Esophagus (tissue), 2 donors: ENCODE data around the gene OR12D2. TPM values are rescaled to one million over a fixed set of nuclear protein-coding genes. Genes with fewer than 3 reads are reported as not detected.
"Not testable (repeated sequence)": the region's sequence is repeated elsewhere in the genome, so short reads cannot be mapped to it uniquely, and the experiment has no call there.

Source experiments
- H3K27ac ChIP-seq, 2 donors: one replicate each; pipeline ENCODE4 v1.5.1; 2013; ENCODE audit warnings: low read depth in 2 of 2, mild to moderate bottlenecking in 2 of 2, inconsistent platforms in 1 of 2, low read length in 1 of 2, moderate library complexity in 1 of 2
- H3K27me3 ChIP-seq, 2 donors: one replicate each; pipeline ENCODE4 v1.6.1; 2013; ENCODE audit warnings: low read length in 2 of 2, control low read depth in 1 of 2, mild to moderate bottlenecking in 1 of 2; ENCODE audit not compliant: insufficient read depth in 2 of 2, control insufficient read depth in 1 of 2
- H3K36me3 ChIP-seq, 2 donors: one replicate each; pipeline ENCODE4 v1.6.1; 2013; ENCODE audit warnings: low read length in 1 of 2; ENCODE audit not compliant: control insufficient read depth in 2 of 2, insufficient read depth in 2 of 2
- H3K4me1 ChIP-seq, 2 donors: one replicate each; pipeline ENCODE4 v1.6.1; 2013; ENCODE audit warnings: low read length in 1 of 2; ENCODE audit not compliant: control insufficient read depth in 2 of 2, insufficient read depth in 2 of 2
- H3K4me3 ChIP-seq, 2 donors: one replicate each; pipeline ENCODE4 v1.5.1; 2013; ENCODE audit warnings: low read length in 2 of 2, mild to moderate bottlenecking in 2 of 2, low read depth in 1 of 2, moderate library complexity in 1 of 2
- H3K9me3 ChIP-seq, 2 donors: one replicate each; pipeline ENCODE4 v1.6.1; 2013; ENCODE audit warnings: mild to moderate bottlenecking in 2 of 2, low read depth in 1 of 2, low read length in 1 of 2, moderate library complexity in 1 of 2; ENCODE audit not compliant: control insufficient read depth in 2 of 2, insufficient read depth in 1 of 2
- WGBS, 2 donors: extraction: QIAGEN DNeasy Blood & Tissue Kit; methylation state at CpG; one replicate each; pipeline ENCODE4 v1.1.7; 2013; 5-methylcytosine and 5-hydroxymethylcytosine counted together
- polyA plus RNA-seq, 2 donors: library from polyadenylated mRNA; stranded (reverse); fragments of 200-250 nt; gene quantifications; one replicate each; pipeline ENCODE4 v1.2.3, GENCODE V29; 2013
- donor health status: healthy with polysubstance abuse.
- donor health status: Bipolar disorder and iron deficiency.

OR12D2 gene
- polyA plus RNA-seq: not detected

GRCh38 chr6:29395331-29395730 is at the start of gene OR12D2:
Gene OR12D2 (plus strand): TSS chr6:29395631. CDS start chr6:29396700, 1,069 bp downstream.
- peaks cover 0 to 4% of the 10 kb centered on the region in 2 donors for H3K9me3 ChIP-seq
- no peak within 1 kb of the TSS for H3K4me3 ChIP-seq
- H3K27me3 ChIP-seq: no peaks in the 10 kb centered on the region
- H3K36me3 ChIP-seq: no peaks in the 10 kb centered on the region
- no peaks in the 10 kb centered on the region for H3K4me1 ChIP-seq
- no peak within 1 kb of the TSS for H3K27ac ChIP-seq

- 94 to 95% methylated on average over 3 of the region's 3 CpGs for WGBS, 2 donors
- not testable (repeated sequence) for H3K27me3 ChIP-seq, H3K36me3 ChIP-seq, H3K4me3 ChIP-seq, H3K9me3 ChIP-seq, H3K4me1 ChIP-seq, H3K27ac ChIP-seq
Measured at GRCh38 chr6:29349348-29349747, 46.1 kb upstream of the OR12D2 start.

- H3K4me3 ChIP-seq: no peak overlapping the region
- no peaks in the 10 kb centered on the region for H3K4me1 ChIP-seq
- H3K9me3 ChIP-seq: no peaks in the 10 kb centered on the region
- H3K27me3 ChIP-seq: no peaks in the 10 kb centered on the region
- no peak overlapping the region for H3K27ac ChIP-seq
- no peaks in the 10 kb centered on the region for H3K36me3 ChIP-seq
Measured at GRCh38 chr6:29354980-29355379, 40.5 kb upstream of the OR12D2 start.

- WGBS, 2 donors: 54 to 63% methylated on average over 1 of the region's 1 CpG
- H3K36me3 ChIP-seq: no peaks in the 10 kb centered on the region
- no peak overlapping the region for H3K4me3 ChIP-seq
- no peaks in the 10 kb centered on the region for H3K9me3 ChIP-seq
- H3K27ac ChIP-seq: no peak overlapping the region
- H3K27me3 ChIP-seq: no peaks in the 10 kb centered on the region
- no peaks in the 10 kb centered on the region for H3K4me1 ChIP-seq
Measured at GRCh38 chr6:29355603-29356002, 39.8 kb upstream of the OR12D2 start.

GRCh38 chr6:29368765-29369164 is 26.7 kb upstream of the OR12D2 start, which contains the start of gene OR5V1:
Gene OR5V1 (minus strand): TSS chr6:29368865. CDS start chr6:29356195, 12,670 bp downstream.
- no peaks in the 10 kb centered on the region for H3K4me1 ChIP-seq
- no peaks in the 10 kb centered on the region for H3K36me3 ChIP-seq
- no peak within 1 kb of the TSS for H3K4me3 ChIP-seq
- no peaks in the 10 kb centered on the region for H3K27me3 ChIP-seq
- 78 to 82% methylated on average over 3 of the region's 3 CpGs for whole genome bisulfite sequencing, 2 donors
- H3K27ac ChIP-seq: no peak within 1 kb of the TSS
- no peaks in the 10 kb centered on the region for H3K9me3 ChIP-seq

GRCh38 chr6:29375191-29375590 is 20.2 kb upstream of the OR12D2 start, which contains the start of gene OR12D3:
Gene OR12D3 (minus strand): TSS chr6:29375291. CDS start chr6:29375287, 4 bp downstream.
- Histone ChIP-seq H3K4me3 (no peak within 1 kb of the TSS), H3K36me3 (no peaks in the 10 kb centered on the region), H3K4me1 (no peaks in the 10 kb centered on the region), H3K27ac (no peak within 1 kb of the TSS), H3K27me3 (no peaks in the 10 kb centered on the region), H3K9me3 (no peaks in the 10 kb centered on the region)
- WGBS, 2 donors: 90 to 94% methylated on average over 1 of the region's 1 CpG

- Histone ChIP-seq H3K9me3 (no peaks in the 10 kb centered on the region), H3K36me3 (no peaks in the 10 kb centered on the region), H3K4me1 (no peaks in the 10 kb centered on the region), H3K4me3 (no peak overlapping the region), H3K27ac (no peak overlapping the region), H3K27me3 (no peaks in the 10 kb centered on the region)
Measured at GRCh38 chr6:29376003-29376402, 19.4 kb upstream of the OR12D2 start.

GRCh38 chr6:29388533-29388932 is 6.9 kb upstream of the OR12D2 start:
- 31 to 59% methylated on average over 4 of the region's 4 CpGs for WGBS, 2 donors

GRCh38 chr6:29399525-29399924 is 4.1 kb downstream of the OR12D2 start:
- H3K36me3 ChIP-seq: no peaks in the 10 kb centered on the region
- no peaks in the 10 kb centered on the region for H3K27me3 ChIP-seq
- WGBS, 2 donors: 60 to 67% methylated on average over 2 of the region's 2 CpGs
- no peak overlapping the region for H3K27ac ChIP-seq
- no peak overlapping the region for H3K4me3 ChIP-seq
- no peaks in the 10 kb centered on the region for H3K9me3 ChIP-seq
- no peaks in the 10 kb centered on the region for H3K4me1 ChIP-seq

More at GRCh38 chr6:29388533-29388932, 6.9 kb upstream of the OR12D2 start:
- no peak overlapping the region for H3K4me3 ChIP-seq
- no peaks in the 10 kb centered on the region for H3K4me1 ChIP-seq
- H3K27me3 ChIP-seq: no peaks in the 10 kb centered on the region
- H3K27ac ChIP-seq: no peak overlapping the region
- no peaks in the 10 kb centered on the region for H3K36me3 ChIP-seq
- H3K9me3 ChIP-seq: peaks cover 0 to 4% of the 10 kb centered on the region in 2 donors

GRCh38 chr6:29403801-29404200 is 8.4 kb downstream of the OR12D2 start:
- WGBS, 2 donors: 75 to 88% methylated on average over 1 of the region's 1 CpG
- Histone ChIP-seq H3K4me3 (no peak overlapping the region), H3K4me1 (no peaks in the 10 kb centered on the region), H3K27me3 (no peaks in the 10 kb centered on the region), H3K9me3 (no peaks in the 10 kb centered on the region), H3K36me3 (no peaks in the 10 kb centered on the region), H3K27ac (no peak overlapping the region)
